Endothelial cell of umbilical vein (primary cell): Measurements from ENCODE around the gene UBE3D. TPM values are rescaled to one million over a fixed set of nuclear protein-coding genes. Genes with fewer than 3 reads are reported as not detected.

ENCODE experiments used
- BruUV-seq: library from RNA; stranded (reverse); fragments of 400-500 nt; replicated peaks from 2 replicates; lab custom pipeline; 2021; lab: Mats Ljungman, UMichigan
- CTCF ChIA-PET: fragments of 300-600, 350-600 bp; sonication (Branson Sonifier 250); formaldehyde crosslinking; loops from one replicate; lab custom pipeline; 2021; ENCODE audit warnings: antibody characterized with exemption, inconsistent platforms; lab: Charles Lee
- POLR2A ChIA-PET: fragments of 300-600, 350-600 bp; sonication (Branson Sonifier 250); formaldehyde crosslinking; loops from one replicate; lab custom pipeline; 2021; ENCODE audit warnings: antibody characterized with exemption, inconsistent platforms; lab: Charles Lee
- DNase-seq: peaks from one replicate; pipeline ENCODE4 v3.0.0-alpha.2; 2011; ENCODE audit warnings: low read depth, low spot score
- FAIRE-seq: peaks from 2 replicates; lab custom pipeline; 2011; peaks lifted over from hg19 to GRCh38; lab: Jason Lieb, UNC
- H2AFZ ChIP-seq: 2 replicates; pipeline ENCODE4 v1.6.0; 2012; ENCODE audit warnings: low read depth, low read length, control low read depth, inconsistent platforms
- H3K27ac ChIP-seq: 2 replicates; pipeline ENCODE4 v1.5.1; 2011; ENCODE audit warnings: low read depth, mild to moderate bottlenecking, control low read depth, low read length, moderate library complexity; ENCODE audit not compliant: insufficient read depth
- H3K27me3 ChIP-seq, 2 experiments: 2 replicates each; pipeline versions ENCODE4 v1.6.0 to v1.6.1; 2011; ENCODE audit warnings: low read length in 2 of 2, mixed read lengths in 1 of 2; ENCODE audit not compliant: control insufficient read depth in 2 of 2, insufficient read depth in 2 of 2
- H3K36me3 ChIP-seq, 2 experiments: 2 replicates in 1 of 2; 3 replicates in 1 of 2; pipeline ENCODE4 v1.5.1; 2011; ENCODE audit warnings: low read length in 2 of 2, mild to moderate bottlenecking in 1 of 2, moderate library complexity in 1 of 2; ENCODE audit not compliant: control insufficient read depth in 2 of 2, insufficient read depth in 2 of 2; ENCODE audit errors: extremely low read depth in 1 of 2
- H3K4me1 ChIP-seq: 3 replicates; pipeline ENCODE4 v1.5.1; 2011; ENCODE audit warnings: mild to moderate bottlenecking, low read length; ENCODE audit not compliant: control insufficient read depth, insufficient read depth; ENCODE audit errors: extremely low read depth
- H3K4me2 ChIP-seq: 2 replicates; pipeline ENCODE4 v1.6.1; 2011; ENCODE audit warnings: low read length, control low read depth, mixed read lengths; ENCODE audit not compliant: insufficient read depth
- H3K4me3 ChIP-seq, 3 experiments: fragments of 200-600 bp in 1 of 3; sonication (generic), shearing (Covaris generic) in 1 of 3; replicated peaks in 1 of 3; 2 replicates each; pipeline ENCODE4 v1.5.1; 2011 to 2016; ENCODE audit warnings: control low read depth in 3 of 3, low read length in 3 of 3, mild to moderate bottlenecking in 2 of 3, inconsistent platforms in 1 of 3, low read depth in 1 of 3, moderate library complexity in 1 of 3; ENCODE audit not compliant: insufficient read depth in 1 of 3
- H3K79me2 ChIP-seq: 2 replicates; pipeline ENCODE4 v1.6.0; 2012; ENCODE audit warnings: low read length, inconsistent platforms; ENCODE audit not compliant: control insufficient read depth, insufficient read depth
- H3K9ac ChIP-seq: replicated peaks from 2 replicates; pipeline ENCODE3; 2011; ENCODE audit warnings: low read length, control low read depth; ENCODE audit not compliant: insufficient read depth; ENCODE audit errors: extremely low read depth
- H3K9me1 ChIP-seq: replicated peaks from 3 replicates; pipeline ENCODE4 v1.6.0; 2011; ENCODE audit warnings: mild to moderate bottlenecking, low read length; ENCODE audit not compliant: control insufficient read depth, insufficient read depth; ENCODE audit errors: extremely low read depth
- H3K9me3 ChIP-seq: replicated peaks from 2 replicates; pipeline ENCODE4 v1.5.1; 2012; ENCODE audit warnings: low read length, inconsistent platforms; ENCODE audit not compliant: control insufficient read depth, insufficient read depth
- H4K20me1 ChIP-seq: replicated peaks from 2 replicates; pipeline ENCODE3; 2011; ENCODE audit warnings: mild to moderate bottlenecking, low read length; ENCODE audit not compliant: control insufficient read depth, insufficient read depth; ENCODE audit errors: extremely low read depth
- EZH2 ChIP-seq: IDR thresholded peaks from 2 replicates; pipeline ENCODE4 v1.6.1; 2012; ENCODE audit warnings: borderline replicate concordance, low read depth, mild to moderate bottlenecking, moderate library complexity, low read length, inconsistent platforms; ENCODE audit not compliant: severe bottlenecking
- FOS ChIP-seq: IDR thresholded peaks from 2 replicates; pipeline ENCODE4 v1.6.1; 2011; ENCODE audit warnings: mild to moderate bottlenecking, low read length, moderate library complexity, borderline replicate concordance; ENCODE audit not compliant: insufficient read depth
- GATA2 ChIP-seq: IDR thresholded peaks from 2 replicates; pipeline ENCODE4 v1.7.0; 2011; ENCODE audit warnings: low read depth, mild to moderate bottlenecking, moderate library complexity, mixed read lengths, low read length; ENCODE audit not compliant: insufficient read length, insufficient read depth
- JUN ChIP-seq: IDR thresholded peaks from 2 replicates; pipeline ENCODE4 v1.6.1; 2011; ENCODE audit warnings: borderline replicate concordance, low read depth; ENCODE audit not compliant: insufficient read length, insufficient read depth
- MYC ChIP-seq: IDR thresholded peaks from one replicate; pipeline ENCODE4 v1.6.1; 2011; ENCODE audit warnings: mild to moderate bottlenecking, low read depth, low read length
- POLR2A ChIP-seq: IDR thresholded peaks from 2 replicates; pipeline ENCODE4 v1.6.1; 2012; ENCODE audit warnings: low read depth, mild to moderate bottlenecking, control low read depth, low read length
- POLR2AphosphoS5 ChIP-seq: IDR thresholded peaks from 2 replicates; pipeline ENCODE4 v1.6.1; 2012; ENCODE audit warnings: low read depth, mild to moderate bottlenecking, control low read depth, low read length, moderate library complexity; ENCODE audit not compliant: insufficient read depth
- dilution Hi-C: fragments of 300-500 bp; cut with MboI; formaldehyde crosslinking; loops from one replicate; pipeline ENCODE4 v1.15.0; 2019; ENCODE audit warnings: low sequenced_read_pairs; ENCODE audit not compliant: extremely low pct_ligation_motif_present
- intact Hi-C: fragments of 100-400 bp; cut with micrococcal nuclease; formaldehyde crosslinking; loops from one replicate; pipeline ENCODE4 v1.10.0; 2022
- polyA plus RNA-seq, 4 experiments: library from polyadenylated mRNA; depleted of rRNA in 3 of 4; stranded (reverse) in 3 of 4; unstranded in 1 of 4; fragments of >200 nt; gene quantifications; 2 replicates each; pipeline versions ENCODE4 v1.2.1 to v1.2.3, GENCODE V29; 2011 to 2012; ENCODE audit warnings: missing spikeins in 1 of 4
- total RNA-seq: library from RNA; stranded (reverse); gene quantifications from 2 replicates; pipeline ENCODE4 v1.2.3, GENCODE V29; 2021
- TF ChIP-seq, protein P1 (sequence below), 2 donors: IDR thresholded peaks; 1 replicate in 1 of 2; 2 replicates in 1 of 2; pipeline ENCODE4 v1.5.1; 2011; ENCODE audit warnings: low read length in 2 of 2, mild to moderate bottlenecking in 2 of 2, moderate library complexity in 2 of 2, control low read depth in 1 of 2, inconsistent platforms in 1 of 2, low read depth in 1 of 2; ENCODE audit not compliant: insufficient read depth in 1 of 2; ENCODE audit errors: extremely low read depth in 1 of 2
- TF ChIP-seq, protein P2 (sequence below): IDR thresholded peaks from 2 replicates; pipeline ENCODE4 v1.6.1; 2011; ENCODE audit not compliant: insufficient read depth, insufficient read length

UBE3D gene
- total and polyA plus RNA-seq, 2 donors (not counting 3 experiments of a cell fraction or from before 2014, with no cell fraction given): 1.9 to 6.2 TPM

DNA sequence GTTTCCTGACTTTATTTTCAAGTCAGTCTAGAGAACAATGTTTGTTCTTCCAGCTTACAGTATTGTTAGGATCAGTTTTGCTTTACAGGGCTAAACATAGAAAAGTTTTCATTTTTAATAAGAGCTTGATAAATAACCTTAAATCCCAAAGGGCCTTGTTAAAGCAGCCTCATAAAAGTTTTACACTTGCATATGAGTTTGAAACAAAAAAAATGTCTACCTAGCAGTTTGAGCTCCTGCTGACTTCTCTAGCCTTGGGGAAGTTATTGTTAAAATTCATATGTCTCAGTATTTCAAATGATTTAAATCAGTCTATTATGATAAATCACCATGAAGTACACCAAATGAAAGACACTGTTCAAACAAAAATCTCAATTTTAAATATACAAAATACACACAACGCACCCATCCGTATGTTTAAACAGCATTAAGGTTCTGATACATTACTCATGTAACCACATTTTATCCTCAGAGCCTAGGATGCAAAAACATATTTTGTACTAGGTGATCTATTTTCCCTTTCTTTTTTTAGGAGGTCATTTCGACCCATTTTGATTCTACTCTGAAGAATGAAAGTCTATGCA, 87.2 kb downstream of the UBE3D start:
- intact Hi-C loops: no loop called here
- H3K27ac ChIP-seq: no peak overlapping the region
- H3K9ac ChIP-seq: no peak overlapping the region
- dilution Hi-C loops: no loop called here
- no peaks in the 10 kb centered on the region for H3K79me2 ChIP-seq
- no peak for TF ChIP-seq POLR2A
- TF ChIP-seq, protein P1, sequence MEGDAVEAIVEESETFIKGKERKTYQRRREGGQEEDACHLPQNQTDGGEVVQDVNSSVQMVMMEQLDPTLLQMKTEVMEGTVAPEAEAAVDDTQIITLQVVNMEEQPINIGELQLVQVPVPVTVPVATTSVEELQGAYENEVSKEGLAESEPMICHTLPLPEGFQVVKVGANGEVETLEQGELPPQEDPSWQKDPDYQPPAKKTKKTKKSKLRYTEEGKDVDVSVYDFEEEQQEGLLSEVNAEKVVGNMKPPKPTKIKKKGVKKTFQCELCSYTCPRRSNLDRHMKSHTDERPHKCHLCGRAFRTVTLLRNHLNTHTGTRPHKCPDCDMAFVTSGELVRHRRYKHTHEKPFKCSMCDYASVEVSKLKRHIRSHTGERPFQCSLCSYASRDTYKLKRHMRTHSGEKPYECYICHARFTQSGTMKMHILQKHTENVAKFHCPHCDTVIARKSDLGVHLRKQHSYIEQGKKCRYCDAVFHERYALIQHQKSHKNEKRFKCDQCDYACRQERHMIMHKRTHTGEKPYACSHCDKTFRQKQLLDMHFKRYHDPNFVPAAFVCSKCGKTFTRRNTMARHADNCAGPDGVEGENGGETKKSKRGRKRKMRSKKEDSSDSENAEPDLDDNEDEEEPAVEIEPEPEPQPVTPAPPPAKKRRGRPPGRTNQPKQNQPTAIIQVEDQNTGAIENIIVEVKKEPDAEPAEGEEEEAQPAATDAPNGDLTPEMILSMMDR (IDR thresholded peaks at IDR 0.05; ENCODE audit: extremely low read depth in 1 of 2, insufficient read depth in 1 of 2, low read depth in 1 of 2, low read length in 2 of 2): no peak
- TF ChIP-seq POLR2AphosphoS5: no peak
- TF ChIP-seq, protein P2, sequence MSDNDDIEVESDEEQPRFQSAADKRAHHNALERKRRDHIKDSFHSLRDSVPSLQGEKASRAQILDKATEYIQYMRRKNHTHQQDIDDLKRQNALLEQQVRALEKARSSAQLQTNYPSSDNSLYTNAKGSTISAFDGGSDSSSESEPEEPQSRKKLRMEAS: no peak
- no peak for TF ChIP-seq FOS
- TF ChIP-seq EZH2: no peak
- no peak for TF ChIP-seq MYC
- no peak for TF ChIP-seq GATA2
- no peak for TF ChIP-seq JUN
- BruUV-seq: no TSS peak
- no peaks in the 10 kb centered on the region for H3K9me1 ChIP-seq
- H3K36me3 ChIP-seq: no peaks in the 10 kb centered on the region
- no peak for FAIRE-seq
- H3K4me1 ChIP-seq: no peaks in the 10 kb centered on the region
- no peak for DNase-seq
- H2AFZ ChIP-seq: no peak overlapping the region
- H3K27me3 ChIP-seq: no peaks in the 10 kb centered on the region
- CTCF ChIA-PET: interaction anchor here (1.0 kb wide), 1 partner anchor 12 kb away, joined by 3 read pairs; no protein-coding TSS in a partner anchor
- H4K20me1 ChIP-seq: no peaks in the 10 kb centered on the region
- H3K4me2 ChIP-seq: no peak overlapping the region
- no peaks in the 10 kb centered on the region for H3K9me3 ChIP-seq
- POLR2A ChIA-PET: no interaction called here
- no peak overlapping the region for H3K4me3 ChIP-seq
